Activated CD4-positive, alpha-beta T cell treated with anti-CD3 and anti-CD28 coated beads, Interleukin-2, Interleukin-4, amounts not matched to agents 100 ng/mL and 50 ng/mL, durations not matched to agents 16 hours and 8 hours (primary cell): ENCODE measurements around the gene LINC00632.
"Not testable (repeated sequence)": the region's sequence is repeated elsewhere in the genome, so short reads cannot be mapped to it uniquely, and the experiment has no call there.

ENCODE experiments used
- DNase-seq: peaks from one replicate; pipeline ENCODE4 v3.0.0-alpha.2; 2020; ENCODE audit warnings: low spot score

The LINC00632 gene

GRCh38 chrX:140709421-140709846, at the start of gene LINC00632:
Gene LINC00632 (plus strand): TSS chrX:140709759.
- no peak for DNase-seq

DNA sequence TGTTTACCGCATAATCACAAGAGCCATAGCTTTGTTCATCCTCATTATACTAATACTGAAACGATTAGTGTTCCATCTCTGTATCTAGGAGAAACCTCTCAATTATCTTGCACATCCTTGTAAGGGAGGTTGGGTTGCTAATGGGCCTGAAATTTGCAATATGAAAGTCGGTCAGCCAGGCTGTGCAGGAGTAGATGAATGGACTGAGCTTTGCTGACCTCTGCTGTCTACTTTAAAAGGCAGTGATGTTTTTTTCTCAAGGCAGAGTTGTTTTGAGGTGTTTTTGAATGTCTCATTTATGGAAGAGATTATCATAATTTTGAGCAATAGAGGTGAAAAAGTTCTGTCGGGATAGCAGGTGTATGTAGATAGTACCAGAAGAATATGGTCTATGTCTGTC, 47.9 kb upstream of the LINC00632 start:
- DNase-seq: no peak

DNA sequence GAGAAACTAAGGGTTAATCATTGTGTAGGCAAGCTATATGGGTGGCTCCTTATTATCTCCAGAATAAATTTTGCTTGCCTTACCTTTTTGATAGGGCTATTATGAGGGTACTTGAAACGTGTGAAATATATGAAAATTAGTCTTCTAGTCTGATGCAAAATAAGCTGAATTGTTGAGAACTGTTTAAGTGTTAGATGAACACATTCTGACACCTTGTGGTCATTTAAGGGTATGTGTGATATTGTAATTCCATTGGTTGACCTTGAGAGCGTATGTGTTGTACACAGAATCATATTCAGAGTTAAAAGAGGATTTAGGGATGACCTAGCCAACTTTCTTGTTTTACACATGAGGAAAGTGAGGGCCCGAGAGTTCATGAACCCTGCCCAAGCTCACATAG, 44.6 kb upstream of the LINC00632 start:
- peak; percentile 0 for DNase-seq

- DNase-seq: no peak
Observed at GRCh38 chrX:140672840-140673731, 36.5 kb upstream of the LINC00632 start.

GRCh38 chrX:140687706-140688105, 21.9 kb upstream of the LINC00632 start:
- no peak for DNase-seq

GRCh38 chrX:140691596-140691995, 18.0 kb upstream of the LINC00632 start:
- DNase-seq: not testable (repeated sequence)

- peak; percentile 5 for DNase-seq
Observed at GRCh38 chrX:140697618-140698017, 11.9 kb upstream of the LINC00632 start.

DNA sequence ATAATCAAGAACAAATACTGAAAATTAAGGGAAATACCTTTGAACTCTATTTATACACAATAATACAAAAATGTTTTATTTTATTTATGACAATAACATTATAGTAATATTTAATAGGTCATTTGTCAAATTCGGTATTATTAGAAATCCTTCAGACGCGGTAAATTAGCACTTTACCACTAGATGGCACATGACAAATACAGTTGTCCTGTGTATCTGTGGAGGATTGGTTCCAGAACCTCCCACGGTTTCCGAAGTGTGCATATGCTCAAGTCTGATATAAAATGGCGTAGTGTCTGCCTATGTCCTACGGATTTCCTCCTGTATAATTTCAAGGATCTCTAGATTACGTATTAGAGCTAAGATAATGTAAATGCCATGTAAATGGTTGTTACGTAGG, 8.1 kb upstream of the LINC00632 start:
- DNase-seq: peak; percentile 17

GRCh38 chrX:140710710-140711109, 1.2 kb downstream of the LINC00632 start:
- DNase-seq: no peak

DNA sequence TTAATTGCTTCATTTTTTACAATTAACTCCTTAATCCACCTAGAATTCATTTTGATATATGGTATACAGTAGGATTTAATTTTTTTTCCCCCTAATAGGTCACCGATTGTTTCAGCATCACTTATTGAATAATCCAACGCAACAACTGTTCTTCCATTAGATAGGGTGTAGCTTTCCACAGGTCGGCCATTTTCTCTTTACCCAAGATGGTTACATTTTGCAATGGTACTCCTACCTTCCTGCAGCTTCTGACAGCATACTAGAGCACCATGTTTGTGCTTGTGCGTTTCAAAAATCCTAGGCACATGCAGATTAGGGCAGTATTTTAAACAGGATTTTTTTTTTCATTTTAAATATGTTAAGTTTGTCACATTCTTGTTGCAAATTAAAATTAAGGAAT, 2.3 kb downstream of the LINC00632 start:
- DNase-seq: no peak

GRCh38 chrX:140712413-140713173, 3.0 kb downstream of the LINC00632 start:
- DNase-seq: peak; percentile 11

- peak; percentile 1 for DNase-seq
Observed at GRCh38 chrX:140713174-140713539, 3.6 kb downstream of the LINC00632 start.

- DNase-seq: no peak
Observed at GRCh38 chrX:140715787-140716186, 6.2 kb downstream of the LINC00632 start.

DNA sequence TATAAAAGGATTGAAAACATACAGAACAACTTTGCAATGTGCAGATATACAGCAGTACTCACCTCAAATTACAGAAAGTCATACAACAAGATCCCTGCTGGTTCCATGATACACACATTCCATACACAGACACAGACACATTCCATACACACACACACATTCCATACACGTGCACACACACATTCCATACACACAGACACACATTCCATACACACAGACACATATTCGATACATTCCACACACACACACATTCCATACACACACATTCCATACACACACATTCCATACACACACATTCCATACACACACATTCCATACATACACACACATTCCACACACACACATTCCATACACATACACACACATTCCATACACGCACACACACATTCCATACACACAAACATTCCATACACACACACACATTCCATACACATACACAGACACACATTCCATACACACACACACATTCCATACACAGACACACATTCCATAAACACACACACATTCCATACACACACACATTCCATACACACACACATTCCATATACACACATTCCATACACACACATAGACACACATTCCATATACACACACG, 13.7 kb downstream of the LINC00632 start:
- no peak for DNase-seq

DNA sequence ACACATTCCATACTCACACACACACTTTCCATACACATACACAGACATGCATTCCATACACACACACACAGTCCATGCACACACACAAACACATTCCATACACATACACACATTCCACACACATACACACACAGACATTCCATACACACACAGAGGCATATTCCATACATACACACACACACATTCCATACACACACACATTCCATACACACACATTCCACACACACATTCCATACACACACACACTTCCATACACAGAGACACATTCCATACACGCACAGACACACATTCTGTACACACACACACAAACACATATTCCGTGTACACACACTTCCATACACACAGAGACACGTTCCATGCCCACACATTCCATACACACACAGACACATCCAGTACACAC, 14.8 kb downstream of the LINC00632 start:
- DNase-seq: no peak

- no peak for DNase-seq
Observed at GRCh38 chrX:140724736-140725135, 15.2 kb downstream of the LINC00632 start.

- DNase-seq: no peak
Observed at GRCh38 chrX:140725500-140725899, 15.9 kb downstream of the LINC00632 start.

- DNase-seq: peak; percentile 35
Observed at GRCh38 chrX:140733766-140734342, 24.3 kb downstream of the LINC00632 start.

DNA sequence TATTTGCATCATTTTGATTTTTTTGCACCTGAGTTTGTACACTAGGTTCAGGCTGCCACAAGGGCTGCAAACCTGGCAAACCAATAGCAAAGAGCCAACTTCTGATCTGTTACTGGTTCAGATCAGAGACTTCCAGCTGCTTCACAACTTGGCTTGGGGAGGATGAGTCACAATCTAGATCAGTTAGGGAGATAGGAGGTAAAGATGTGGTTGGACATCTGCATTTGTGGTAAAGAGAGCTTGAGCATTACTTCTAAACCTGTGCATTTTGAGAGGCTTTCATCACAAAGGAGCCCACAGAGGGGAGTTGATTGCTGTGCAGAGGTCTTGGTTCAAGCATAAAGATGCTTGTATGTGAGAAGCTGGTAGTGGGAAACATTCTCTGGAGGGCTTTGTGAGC, 34.5 kb downstream of the LINC00632 start:
- peak; percentile 60 for DNase-seq

- DNase-seq: no peak
Observed at GRCh38 chrX:140756941-140757340, 47.4 kb downstream of the LINC00632 start.

GRCh38 chrX:140762061-140762460, 52.5 kb downstream of the LINC00632 start:
- peak; percentile 60 for DNase-seq

- peak; percentile 20 for DNase-seq
Observed at GRCh38 chrX:140764401-140764919, 54.9 kb downstream of the LINC00632 start.
